DMS79 treated with DMSO at 0.1 percent for 48 hours (cell line): ENCODE results near the gene L1CAM.

Source experiments
- DNase-seq: peaks from one replicate; lab custom pipeline; 2025; lab: John Stamatoyannopoulos, UW

L1CAM gene, protein sequence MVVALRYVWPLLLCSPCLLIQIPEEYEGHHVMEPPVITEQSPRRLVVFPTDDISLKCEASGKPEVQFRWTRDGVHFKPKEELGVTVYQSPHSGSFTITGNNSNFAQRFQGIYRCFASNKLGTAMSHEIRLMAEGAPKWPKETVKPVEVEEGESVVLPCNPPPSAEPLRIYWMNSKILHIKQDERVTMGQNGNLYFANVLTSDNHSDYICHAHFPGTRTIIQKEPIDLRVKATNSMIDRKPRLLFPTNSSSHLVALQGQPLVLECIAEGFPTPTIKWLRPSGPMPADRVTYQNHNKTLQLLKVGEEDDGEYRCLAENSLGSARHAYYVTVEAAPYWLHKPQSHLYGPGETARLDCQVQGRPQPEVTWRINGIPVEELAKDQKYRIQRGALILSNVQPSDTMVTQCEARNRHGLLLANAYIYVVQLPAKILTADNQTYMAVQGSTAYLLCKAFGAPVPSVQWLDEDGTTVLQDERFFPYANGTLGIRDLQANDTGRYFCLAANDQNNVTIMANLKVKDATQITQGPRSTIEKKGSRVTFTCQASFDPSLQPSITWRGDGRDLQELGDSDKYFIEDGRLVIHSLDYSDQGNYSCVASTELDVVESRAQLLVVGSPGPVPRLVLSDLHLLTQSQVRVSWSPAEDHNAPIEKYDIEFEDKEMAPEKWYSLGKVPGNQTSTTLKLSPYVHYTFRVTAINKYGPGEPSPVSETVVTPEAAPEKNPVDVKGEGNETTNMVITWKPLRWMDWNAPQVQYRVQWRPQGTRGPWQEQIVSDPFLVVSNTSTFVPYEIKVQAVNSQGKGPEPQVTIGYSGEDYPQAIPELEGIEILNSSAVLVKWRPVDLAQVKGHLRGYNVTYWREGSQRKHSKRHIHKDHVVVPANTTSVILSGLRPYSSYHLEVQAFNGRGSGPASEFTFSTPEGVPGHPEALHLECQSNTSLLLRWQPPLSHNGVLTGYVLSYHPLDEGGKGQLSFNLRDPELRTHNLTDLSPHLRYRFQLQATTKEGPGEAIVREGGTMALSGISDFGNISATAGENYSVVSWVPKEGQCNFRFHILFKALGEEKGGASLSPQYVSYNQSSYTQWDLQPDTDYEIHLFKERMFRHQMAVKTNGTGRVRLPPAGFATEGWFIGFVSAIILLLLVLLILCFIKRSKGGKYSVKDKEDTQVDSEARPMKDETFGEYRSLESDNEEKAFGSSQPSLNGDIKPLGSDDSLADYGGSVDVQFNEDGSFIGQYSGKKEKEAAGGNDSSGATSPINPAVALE

DNA sequence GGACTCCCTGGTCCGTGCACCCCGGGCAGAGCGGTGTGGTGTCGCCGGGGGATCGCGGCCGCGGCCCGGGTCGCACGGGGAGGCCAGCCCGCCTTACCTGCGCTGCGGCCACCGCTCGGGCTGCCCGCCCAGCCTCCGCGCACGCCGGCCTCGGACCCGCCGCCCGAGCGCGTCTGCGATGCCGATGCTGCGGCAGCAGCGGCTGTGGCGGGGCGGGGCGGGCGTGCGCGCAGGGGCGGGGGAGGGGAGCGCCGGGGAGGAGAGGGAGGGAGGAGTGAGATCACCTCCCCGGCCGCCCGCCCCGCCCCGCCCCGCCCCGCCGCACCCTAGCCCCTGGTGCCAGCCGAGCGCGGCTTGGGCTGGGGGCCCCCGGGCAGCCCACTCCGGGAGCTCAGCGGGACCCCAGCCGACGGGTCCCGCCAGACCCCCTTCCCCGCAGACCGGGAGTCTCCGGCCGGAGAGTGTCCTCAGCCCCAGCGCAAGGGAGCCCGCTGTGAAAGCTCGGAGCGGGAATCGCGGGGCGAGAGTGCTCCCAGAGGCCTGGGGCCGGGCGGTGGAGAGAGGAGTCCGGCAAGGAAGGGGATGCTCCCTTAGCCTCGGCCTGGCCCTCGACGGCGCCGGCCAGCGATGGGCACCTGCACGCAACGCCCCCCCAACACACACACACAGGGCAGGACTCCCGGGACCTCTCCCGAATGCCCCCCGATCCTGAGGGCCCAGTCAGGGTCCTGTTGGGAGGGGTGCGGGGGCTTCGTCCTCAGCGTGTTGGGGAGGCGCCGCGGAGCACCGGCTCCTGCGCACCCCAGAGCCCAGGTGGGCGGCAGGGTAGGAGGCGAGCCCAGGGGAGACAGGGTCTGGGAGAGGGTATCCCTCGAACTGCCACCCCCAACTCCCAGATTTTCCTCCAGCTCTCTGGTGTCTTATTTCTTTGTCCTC, at the start of gene L1CAM:
L1CAM (minus strand) TSS at position 206 of the 936 bp plus-strand sequence. CDS start 10,337 bp downstream, outside the sequence.
- DNase-seq: no peak

DNA sequence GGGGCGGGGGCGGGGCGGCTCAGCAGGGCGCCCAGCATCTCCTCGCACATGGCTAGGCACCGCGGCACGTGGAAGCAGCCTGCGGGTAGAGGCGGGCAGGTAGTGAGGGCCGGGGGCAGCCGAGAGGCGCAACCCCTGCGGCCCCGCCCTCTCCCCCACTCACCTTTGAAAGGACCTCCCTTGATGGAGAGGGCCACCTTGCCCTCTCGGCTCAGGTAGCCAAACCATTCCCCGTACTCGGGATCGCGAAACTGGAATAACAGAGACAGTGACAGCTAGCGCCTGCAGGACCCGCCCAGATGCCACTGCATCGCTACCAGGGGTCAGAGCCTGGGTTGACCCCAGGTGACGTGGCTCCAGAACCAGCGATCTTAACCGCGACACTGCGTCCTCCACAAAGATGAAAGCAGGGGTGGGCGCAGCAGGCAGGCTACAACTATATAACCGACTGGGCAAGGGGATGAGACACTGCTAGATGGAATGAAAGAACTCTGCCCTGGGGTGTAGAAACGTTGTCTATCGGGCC, 49.4 kb upstream of the L1CAM start:
- DNase-seq: no peak

- DNase-seq: peak; percentile 14
Observed at GRCh38 chrX:153934762-153935325, 48.9 kb upstream of the L1CAM start, which contains the start of gene NAA10. Gene NAA10, minus strand, starts transcription at chrX:153935037. Its CDS starts 133 bp downstream, at chrX:153934904.

- DNase-seq: no peak
Observed at GRCh38 chrX:153934148-153934761, 48.3 kb upstream of the L1CAM start.

- no peak for DNase-seq
Observed at GRCh38 chrX:153933748-153934147, 47.8 kb upstream of the L1CAM start.

DNA sequence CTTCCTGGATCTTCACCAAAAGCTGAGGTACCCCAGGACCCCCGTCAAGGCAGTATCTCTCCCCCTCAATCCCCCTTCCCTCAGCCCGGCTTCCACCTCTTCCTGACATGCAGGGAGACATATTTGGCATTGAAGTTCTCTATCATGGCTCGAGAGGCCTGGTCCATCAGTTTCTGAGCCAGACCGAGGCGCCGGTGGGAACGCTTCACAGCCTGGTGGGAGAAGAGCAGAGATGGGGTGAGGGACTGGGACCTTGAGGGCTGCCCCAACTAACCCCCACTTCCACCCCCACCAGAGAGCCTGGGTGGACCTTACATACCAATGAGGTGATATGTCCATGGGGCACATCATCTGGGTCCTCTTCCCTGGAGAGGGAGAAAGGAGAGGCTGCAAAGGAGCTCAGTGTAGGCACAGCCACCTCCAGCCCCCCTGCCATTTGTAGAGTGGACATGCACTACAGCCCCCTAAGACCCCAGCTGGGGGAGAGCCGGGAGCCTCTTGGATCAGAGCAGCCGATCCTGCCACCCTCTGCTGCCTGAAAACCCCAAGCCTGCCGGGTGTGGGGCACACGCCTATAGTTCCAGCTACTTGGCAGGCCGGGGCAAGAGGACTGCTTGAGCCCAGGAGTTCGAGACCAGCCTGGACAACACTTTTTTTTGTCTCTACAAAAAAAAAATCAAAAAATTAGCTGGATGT, 46.4 kb upstream of the L1CAM start:
- no peak for DNase-seq

DNA sequence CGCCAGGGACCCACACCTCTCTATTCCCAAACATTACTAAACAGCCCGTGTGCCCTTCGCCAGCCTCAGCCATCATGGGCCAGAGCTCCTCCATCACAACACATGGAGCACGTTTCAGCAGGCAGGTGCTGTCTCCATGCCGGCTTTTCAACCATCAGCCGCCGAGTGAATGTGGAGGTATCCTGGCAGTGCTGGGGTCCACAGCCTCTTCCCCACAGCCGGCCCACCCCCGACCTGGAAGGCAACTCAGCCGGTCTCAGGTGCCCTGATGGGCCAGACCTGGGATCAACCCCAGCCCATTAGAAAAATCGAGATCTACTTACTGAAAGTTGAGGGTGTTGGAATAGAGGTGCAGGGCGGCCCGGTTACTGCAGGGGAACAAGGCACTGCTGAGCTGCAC, 45.8 kb upstream of the L1CAM start:
- no peak for DNase-seq

GRCh38 chrX:153931151-153931550, 45.2 kb upstream of the L1CAM start:
- DNase-seq: no peak

GRCh38 chrX:153930011-153930910, 44.3 kb upstream of the L1CAM start:
- no peak for DNase-seq

- DNase-seq: no peak
Observed at GRCh38 chrX:153929576-153929975, 43.6 kb upstream of the L1CAM start.

GRCh38 chrX:153928846-153929245, 42.9 kb upstream of the L1CAM start:
- DNase-seq: no peak

- peak; percentile 83 for DNase-seq
Observed at GRCh38 chrX:153927922-153928760, 42.2 kb upstream of the L1CAM start.

GRCh38 chrX:153927672-153927921, 41.6 kb upstream of the L1CAM start:
- DNase-seq: no peak

- DNase-seq: peak; percentile 29
Observed at GRCh38 chrX:153926858-153927671, 41.1 kb upstream of the L1CAM start.

GRCh38 chrX:153926552-153926857, 40.5 kb upstream of the L1CAM start:
- DNase-seq: no peak

GRCh38 chrX:153925739-153926551, 40.0 kb upstream of the L1CAM start, which contains the start of gene ARHGAP4:
Gene ARHGAP4, minus strand, starts transcription at chrX:153926264. Its CDS starts 62 bp downstream, at chrX:153926202.
- peak; percentile 23 for DNase-seq
